ENCODE measurements around the gene CAST.

- TF ChIP-seq CTCF (IDR thresholded peaks at IDR 0.05) (no peak), POLR2A (IDR thresholded peaks at IDR 0.05) (no peak)
Observed at GRCh38 chr5:96651047-96651446, 11.1 kb upstream of the CAST start.
